ENCODE measurements around the gene ATP6V0D1. TPM values are rescaled to one million over a fixed set of nuclear protein-coding genes. Genes with fewer than 3 reads are reported as not detected.

Gene ATP6V0D1
- polyA plus RNA-seq, 1 donor from 2014 or later: 188 TPM

DNA sequence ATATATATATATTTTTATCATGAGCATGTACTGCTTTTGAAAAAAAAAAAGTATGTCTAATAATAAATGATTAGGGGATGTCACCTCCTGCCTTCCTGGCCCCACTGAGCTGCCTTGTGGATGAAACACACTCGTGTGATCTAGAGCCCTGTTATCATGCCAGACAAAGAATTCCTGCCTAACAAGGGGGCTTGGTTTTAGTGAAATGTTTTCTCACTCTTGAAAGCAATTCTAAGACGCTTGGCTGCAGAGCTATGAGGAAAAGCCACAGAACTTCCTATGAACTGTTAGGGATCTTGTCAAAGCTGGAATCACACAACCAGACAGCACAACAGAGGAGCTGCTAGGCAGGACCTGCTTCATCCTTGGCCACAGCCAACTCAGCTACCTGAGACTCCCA lies 68.7 kb downstream of the ATP6V0D1 start:
- no peak overlapping the region for H3K4me3 ChIP-seq (ENCODE audit: low read length)

GRCh38 chr16:67411339-67411738 lies 69.6 kb downstream of the ATP6V0D1 start:
- Histone ChIP-seq H3K27me3 (ENCODE audit: insufficient read depth, low read depth, low read length) (no peaks in the 10 kb centered on the region), H3K4me2 (ENCODE audit: low read length) (no peak overlapping the region), H3F3A (ENCODE audit: insufficient read depth, low read length, poor library complexity, severe bottlenecking) (no peaks in the 10 kb centered on the region), H3K4me3 (ENCODE audit: low read length) (no peak overlapping the region), H3K36me3 (ENCODE audit: insufficient read depth, low read length) (no peaks in the 10 kb centered on the region), H3K9me2 (ENCODE audit: insufficient read depth, low read length) (no peaks in the 10 kb centered on the region), H4K20me1 (ENCODE audit: insufficient read depth) (no peaks in the 10 kb centered on the region), H3K9ac (ENCODE audit: low read length) (no peak overlapping the region), H2AFZ (ENCODE audit: low read depth, low read length) (no peak overlapping the region), H3K27ac (ENCODE audit: low read length) (no peak overlapping the region), H3K9me3 (ENCODE audit: low read length) (no peaks in the 10 kb centered on the region), H3K79me2 (replicated peaks; ENCODE audit: insufficient read depth, low read length) (no peaks in the 10 kb centered on the region)
- TF ChIP-seq MXI1 (conservative IDR thresholded peaks at IDR 0.05; ENCODE audit: poor library complexity, severe bottlenecking): no peak
- TF ChIP-seq, protein P1, sequence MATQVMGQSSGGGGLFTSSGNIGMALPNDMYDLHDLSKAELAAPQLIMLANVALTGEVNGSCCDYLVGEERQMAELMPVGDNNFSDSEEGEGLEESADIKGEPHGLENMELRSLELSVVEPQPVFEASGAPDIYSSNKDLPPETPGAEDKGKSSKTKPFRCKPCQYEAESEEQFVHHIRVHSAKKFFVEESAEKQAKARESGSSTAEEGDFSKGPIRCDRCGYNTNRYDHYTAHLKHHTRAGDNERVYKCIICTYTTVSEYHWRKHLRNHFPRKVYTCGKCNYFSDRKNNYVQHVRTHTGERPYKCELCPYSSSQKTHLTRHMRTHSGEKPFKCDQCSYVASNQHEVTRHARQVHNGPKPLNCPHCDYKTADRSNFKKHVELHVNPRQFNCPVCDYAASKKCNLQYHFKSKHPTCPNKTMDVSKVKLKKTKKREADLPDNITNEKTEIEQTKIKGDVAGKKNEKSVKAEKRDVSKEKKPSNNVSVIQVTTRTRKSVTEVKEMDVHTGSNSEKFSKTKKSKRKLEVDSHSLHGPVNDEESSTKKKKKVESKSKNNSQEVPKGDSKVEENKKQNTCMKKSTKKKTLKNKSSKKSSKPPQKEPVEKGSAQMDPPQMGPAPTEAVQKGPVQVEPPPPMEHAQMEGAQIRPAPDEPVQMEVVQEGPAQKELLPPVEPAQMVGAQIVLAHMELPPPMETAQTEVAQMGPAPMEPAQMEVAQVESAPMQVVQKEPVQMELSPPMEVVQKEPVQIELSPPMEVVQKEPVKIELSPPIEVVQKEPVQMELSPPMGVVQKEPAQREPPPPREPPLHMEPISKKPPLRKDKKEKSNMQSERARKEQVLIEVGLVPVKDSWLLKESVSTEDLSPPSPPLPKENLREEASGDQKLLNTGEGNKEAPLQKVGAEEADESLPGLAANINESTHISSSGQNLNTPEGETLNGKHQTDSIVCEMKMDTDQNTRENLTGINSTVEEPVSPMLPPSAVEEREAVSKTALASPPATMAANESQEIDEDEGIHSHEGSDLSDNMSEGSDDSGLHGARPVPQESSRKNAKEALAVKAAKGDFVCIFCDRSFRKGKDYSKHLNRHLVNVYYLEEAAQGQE (IDR thresholded peaks at IDR 0.05; ENCODE audit: borderline replicate concordance): no peak
- no peak for TF ChIP-seq SMC3 (conservative IDR thresholded peaks at IDR 0.05; ENCODE audit: poor library complexity)
- TF ChIP-seq EP300 (conservative IDR thresholded peaks at IDR 0.05; ENCODE audit: poor library complexity, severe bottlenecking): no peak
- TF ChIP-seq RAD21 (conservative IDR thresholded peaks at IDR 0.05): no peak
- TF ChIP-seq TAF1 (IDR thresholded peaks at IDR 0.05; ENCODE audit: low read depth): no peak
- no peak for TF ChIP-seq POLR2AphosphoS5 (IDR thresholded peaks at IDR 0.05)
- no peak for TF ChIP-seq EZH2 (IDR thresholded peaks at IDR 0.05; ENCODE audit: borderline replicate concordance, insufficient read depth, low read length, poor library complexity, severe bottlenecking)
- TF ChIP-seq, protein P2, sequence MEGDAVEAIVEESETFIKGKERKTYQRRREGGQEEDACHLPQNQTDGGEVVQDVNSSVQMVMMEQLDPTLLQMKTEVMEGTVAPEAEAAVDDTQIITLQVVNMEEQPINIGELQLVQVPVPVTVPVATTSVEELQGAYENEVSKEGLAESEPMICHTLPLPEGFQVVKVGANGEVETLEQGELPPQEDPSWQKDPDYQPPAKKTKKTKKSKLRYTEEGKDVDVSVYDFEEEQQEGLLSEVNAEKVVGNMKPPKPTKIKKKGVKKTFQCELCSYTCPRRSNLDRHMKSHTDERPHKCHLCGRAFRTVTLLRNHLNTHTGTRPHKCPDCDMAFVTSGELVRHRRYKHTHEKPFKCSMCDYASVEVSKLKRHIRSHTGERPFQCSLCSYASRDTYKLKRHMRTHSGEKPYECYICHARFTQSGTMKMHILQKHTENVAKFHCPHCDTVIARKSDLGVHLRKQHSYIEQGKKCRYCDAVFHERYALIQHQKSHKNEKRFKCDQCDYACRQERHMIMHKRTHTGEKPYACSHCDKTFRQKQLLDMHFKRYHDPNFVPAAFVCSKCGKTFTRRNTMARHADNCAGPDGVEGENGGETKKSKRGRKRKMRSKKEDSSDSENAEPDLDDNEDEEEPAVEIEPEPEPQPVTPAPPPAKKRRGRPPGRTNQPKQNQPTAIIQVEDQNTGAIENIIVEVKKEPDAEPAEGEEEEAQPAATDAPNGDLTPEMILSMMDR (IDR thresholded peaks at IDR 0.05; ENCODE audit: poor library complexity, severe bottlenecking): no peak

More for the DNA sequence above, 68.7 kb downstream of the ATP6V0D1 start:
- no peaks in the 10 kb centered on the region for H3K9me2 ChIP-seq (ENCODE audit: insufficient read depth, low read length)
- H3F3A ChIP-seq (ENCODE audit: insufficient read depth, low read length, poor library complexity, severe bottlenecking): no peaks in the 10 kb centered on the region
- no peaks in the 10 kb centered on the region for H3K9me3 ChIP-seq (ENCODE audit: low read length)
- H3K4me2 ChIP-seq (ENCODE audit: low read length): no peak overlapping the region
- H2AFZ ChIP-seq (ENCODE audit: low read depth, low read length): no peak overlapping the region
- H4K20me1 ChIP-seq (ENCODE audit: insufficient read depth): no peaks in the 10 kb centered on the region
- H3K9ac ChIP-seq (ENCODE audit: low read length): no peak overlapping the region
- H3K36me3 ChIP-seq (ENCODE audit: insufficient read depth, low read length): no peaks in the 10 kb centered on the region
- H3K27ac ChIP-seq (ENCODE audit: low read length): no peak overlapping the region
- no peaks in the 10 kb centered on the region for H3K27me3 ChIP-seq (ENCODE audit: insufficient read depth, low read depth, low read length)
- TF ChIP-seq SMC3 (conservative IDR thresholded peaks at IDR 0.05; ENCODE audit: poor library complexity) (no peak), EZH2 (IDR thresholded peaks at IDR 0.05; ENCODE audit: borderline replicate concordance, insufficient read depth, low read length, poor library complexity, severe bottlenecking) (no peak), POLR2AphosphoS5 (IDR thresholded peaks at IDR 0.05) (no peak), TAF1 (IDR thresholded peaks at IDR 0.05; ENCODE audit: low read depth) (no peak), EP300 (conservative IDR thresholded peaks at IDR 0.05; ENCODE audit: poor library complexity, severe bottlenecking) (no peak), RAD21 (conservative IDR thresholded peaks at IDR 0.05) (no peak), MXI1 (conservative IDR thresholded peaks at IDR 0.05; ENCODE audit: poor library complexity, severe bottlenecking) (no peak)
- TF ChIP-seq, protein P1 (IDR thresholded peaks at IDR 0.05; ENCODE audit: borderline replicate concordance): no peak
- TF ChIP-seq, protein P2 (IDR thresholded peaks at IDR 0.05; ENCODE audit: poor library complexity, severe bottlenecking): no peak
- no peaks in the 10 kb centered on the region for H3K79me2 ChIP-seq (replicated peaks; ENCODE audit: insufficient read depth, low read length)
